Rectal smooth muscle tissue (tissue), 1 donor: ENCODE measurements around the gene CYGB.

Source experiments
- H3K27ac ChIP-seq: one replicate; pipeline ENCODE4 v1.7.0; 2013; ENCODE audit warnings: low read depth, low read length, inconsistent platforms
- H3K27me3 ChIP-seq: one replicate; pipeline ENCODE4 v1.7.0; 2013; ENCODE audit warnings: low read length; ENCODE audit not compliant: control insufficient read depth, insufficient read depth
- H3K36me3 ChIP-seq: one replicate; pipeline ENCODE4 v1.7.0; 2013; ENCODE audit warnings: low read length; ENCODE audit not compliant: control insufficient read depth, insufficient read depth
- H3K4me1 ChIP-seq: one replicate; pipeline ENCODE4 v1.7.0; 2013; ENCODE audit warnings: low read length; ENCODE audit not compliant: control insufficient read depth, insufficient read depth
- H3K4me3 ChIP-seq: one replicate; pipeline ENCODE4 v1.7.0; 2013; ENCODE audit warnings: low read length
- H3K9ac ChIP-seq: one replicate; pipeline ENCODE4 v1.7.0; 2013; ENCODE audit warnings: low read length

The CYGB gene

DNA sequence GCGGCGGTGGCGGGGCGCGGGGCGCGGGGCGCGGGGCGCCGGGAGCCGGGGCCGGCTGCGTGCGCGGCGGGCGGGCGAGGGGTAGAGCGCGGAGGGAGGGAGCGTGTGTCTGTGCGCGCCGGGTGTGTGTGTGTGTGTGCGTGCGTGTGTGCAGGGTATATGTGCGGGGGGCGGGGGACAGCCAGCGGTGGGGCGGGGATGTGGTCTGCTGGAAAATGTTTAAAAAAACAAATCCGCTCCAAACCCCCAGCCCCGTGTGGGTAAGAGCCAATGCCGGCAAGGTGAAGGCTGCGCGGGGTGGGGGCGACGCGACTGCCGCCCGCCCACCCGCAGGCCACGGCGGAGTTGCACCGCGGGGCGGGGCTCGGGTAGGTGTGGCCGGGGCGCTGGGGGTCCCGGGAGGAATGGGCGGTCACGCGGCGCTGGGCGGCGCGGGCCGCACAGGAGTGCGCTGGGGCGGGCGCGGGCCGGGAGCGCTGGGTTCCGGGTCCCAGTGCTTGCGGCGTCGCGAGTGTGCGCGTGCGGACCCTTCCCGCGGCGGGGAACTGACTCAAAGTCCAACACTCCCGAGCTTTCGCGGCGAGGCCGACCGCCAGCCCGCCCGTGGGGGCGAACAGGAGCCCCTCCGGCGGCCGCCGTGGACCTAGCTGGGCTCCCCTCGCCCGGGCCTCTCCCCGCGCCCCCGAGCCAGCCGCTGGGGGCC lies at the start of gene CYGB:
CYGB (minus strand) TSS at position 132 of the 703 bp plus-strand sequence. CDS start 167 bp downstream, outside the sequence.
- Histone ChIP-seq H3K9ac (no peak within 1 kb of the TSS), H3K27ac (peak within 1 kb of the TSS; percentile 30), H3K36me3 (no peaks in the 10 kb centered on the region), H3K27me3 (peaks cover 8% of the 10 kb centered on the region), H3K4me1 (peaks cover 9% of the 10 kb centered on the region), H3K4me3 (peak within 1 kb of the TSS; percentile 52)

DNA sequence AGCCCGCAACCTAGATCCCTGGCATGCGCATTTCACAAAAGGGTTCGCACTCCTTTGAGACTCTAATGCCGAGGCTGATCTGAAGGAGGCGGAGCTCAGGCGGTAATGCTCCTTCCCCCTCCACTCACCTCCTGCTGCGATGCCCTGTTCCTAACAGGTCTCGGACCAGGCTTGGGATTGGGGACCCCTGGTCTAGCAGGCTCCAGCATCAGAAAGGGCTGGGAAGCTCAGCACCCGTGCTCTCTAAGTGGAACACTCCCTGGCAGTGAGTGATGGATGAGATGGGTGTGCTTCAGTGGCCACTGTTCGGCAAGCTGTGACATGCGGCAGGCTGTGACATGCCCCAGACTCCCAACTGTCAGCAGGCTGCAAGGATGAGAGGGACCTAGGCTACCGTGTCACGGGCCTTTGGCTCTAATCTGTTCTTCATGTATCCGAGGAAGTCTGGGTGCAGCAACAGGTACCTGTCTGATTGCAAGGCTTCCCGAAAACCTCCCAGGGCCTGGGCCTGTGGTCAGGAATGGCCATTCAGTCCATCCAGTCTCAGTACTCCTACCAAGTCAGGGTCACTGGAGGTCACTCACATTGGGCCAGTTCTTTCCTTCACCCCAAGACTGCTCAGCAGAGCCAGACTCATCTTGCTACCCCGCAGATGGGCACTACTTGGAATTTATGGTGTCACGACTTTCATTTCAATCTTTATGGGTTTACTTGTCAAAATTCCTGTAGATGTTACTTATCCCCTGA lies 49.4 kb upstream of the CYGB start:
- Histone ChIP-seq H3K4me3 (no peak overlapping the region), H3K4me1 (no peaks in the 10 kb centered on the region), H3K36me3 (no peaks in the 10 kb centered on the region), H3K27ac (no peak overlapping the region), H3K9ac (no peak overlapping the region), H3K27me3 (peaks cover 21% of the 10 kb centered on the region)

DNA sequence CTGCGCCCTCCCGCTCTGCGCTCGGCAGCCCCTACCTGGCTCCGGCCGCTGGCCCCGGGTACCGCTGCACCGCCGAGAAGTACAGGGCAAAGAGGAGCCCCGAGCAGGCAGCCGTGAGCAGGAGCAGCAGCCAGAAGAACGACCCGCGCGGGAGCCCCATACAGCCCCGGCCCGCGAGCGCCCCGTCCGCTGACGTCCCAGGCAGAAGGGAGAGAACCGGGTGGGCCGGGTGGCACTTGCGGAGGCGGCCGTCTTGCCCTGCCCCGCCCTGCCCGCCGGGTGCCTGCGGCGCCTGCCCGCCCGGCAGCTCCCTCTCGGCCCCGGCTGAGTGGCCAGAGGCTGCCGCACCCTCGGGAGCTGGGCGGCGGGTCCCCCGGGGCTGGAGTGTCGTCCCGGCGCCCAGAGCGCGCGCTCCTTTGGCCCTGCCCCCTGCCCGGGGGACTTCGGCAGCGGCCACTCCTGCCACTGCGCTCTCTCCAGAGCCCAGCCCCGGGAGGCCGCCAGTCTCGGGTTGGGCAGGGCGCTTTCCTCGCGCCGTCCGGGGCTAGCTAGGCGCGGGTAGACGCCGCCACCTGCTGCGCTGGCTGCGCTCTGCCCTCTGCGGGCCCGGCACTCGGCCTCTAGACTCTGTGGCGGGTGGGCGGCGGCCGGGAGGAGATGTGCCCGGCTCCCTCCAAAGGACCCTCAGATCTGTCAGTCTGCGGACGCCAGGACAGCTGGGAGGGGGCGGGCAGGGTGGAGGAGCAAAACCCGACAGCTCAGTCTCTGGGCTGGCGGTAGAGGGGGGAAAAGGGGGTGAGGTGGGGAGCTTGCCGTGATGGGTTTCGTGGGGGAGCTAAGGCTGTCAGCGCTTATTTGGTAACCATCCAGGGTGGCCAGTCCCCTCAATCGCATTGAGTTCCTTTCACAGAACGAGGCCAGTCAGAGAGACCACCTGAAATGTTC lies 48.4 kb upstream of the CYGB start, which contains the start of gene ST6GALNAC2:
ST6GALNAC2 (minus strand) TSS at position 212 of the 945 bp plus-strand sequence; CDS start at position 160, 52 bp downstream.
- H3K4me1 ChIP-seq = no peaks in the 10 kb centered on the region
- H3K4me3 ChIP-seq = peak within 1 kb of the TSS; percentile 46
- peaks cover 21% of the 10 kb centered on the region for H3K27me3 ChIP-seq
- H3K36me3 ChIP-seq = no peaks in the 10 kb centered on the region
- H3K27ac ChIP-seq = no peak within 1 kb of the TSS
- peak within 1 kb of the TSS; percentile 36 for H3K9ac ChIP-seq

DNA sequence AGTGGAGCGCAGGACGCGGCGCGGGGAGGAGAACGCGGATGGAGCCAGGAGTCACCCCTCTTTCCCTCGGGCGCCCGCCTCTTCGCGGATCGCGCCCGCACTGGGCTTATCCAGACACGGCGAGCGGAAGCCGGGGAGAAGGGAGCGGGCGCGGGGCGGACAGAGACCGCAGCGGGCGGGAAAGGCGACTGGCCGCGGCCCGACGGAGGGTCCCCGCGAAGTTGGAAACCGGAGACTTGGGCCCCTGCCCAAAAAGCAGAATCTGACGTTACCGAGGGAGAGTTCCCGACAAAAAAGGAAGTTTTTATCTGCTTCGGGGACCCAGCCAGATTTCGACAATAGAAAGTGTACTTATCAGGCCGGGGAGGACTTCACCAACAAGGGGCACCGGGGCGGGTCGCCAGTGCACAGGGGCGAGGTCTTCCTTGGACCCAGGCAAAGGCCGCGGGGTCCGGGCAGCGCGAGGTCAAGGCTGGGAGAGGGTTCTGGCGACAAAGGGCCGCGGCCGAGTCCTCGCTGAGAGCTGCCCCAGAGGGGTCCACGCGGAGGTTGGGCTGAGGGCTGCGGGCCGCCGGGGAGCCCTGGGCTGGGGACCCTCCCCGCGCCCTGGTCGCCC lies 47.6 kb upstream of the CYGB start:
- peaks cover 21% of the 10 kb centered on the region for H3K27me3 ChIP-seq

DNA sequence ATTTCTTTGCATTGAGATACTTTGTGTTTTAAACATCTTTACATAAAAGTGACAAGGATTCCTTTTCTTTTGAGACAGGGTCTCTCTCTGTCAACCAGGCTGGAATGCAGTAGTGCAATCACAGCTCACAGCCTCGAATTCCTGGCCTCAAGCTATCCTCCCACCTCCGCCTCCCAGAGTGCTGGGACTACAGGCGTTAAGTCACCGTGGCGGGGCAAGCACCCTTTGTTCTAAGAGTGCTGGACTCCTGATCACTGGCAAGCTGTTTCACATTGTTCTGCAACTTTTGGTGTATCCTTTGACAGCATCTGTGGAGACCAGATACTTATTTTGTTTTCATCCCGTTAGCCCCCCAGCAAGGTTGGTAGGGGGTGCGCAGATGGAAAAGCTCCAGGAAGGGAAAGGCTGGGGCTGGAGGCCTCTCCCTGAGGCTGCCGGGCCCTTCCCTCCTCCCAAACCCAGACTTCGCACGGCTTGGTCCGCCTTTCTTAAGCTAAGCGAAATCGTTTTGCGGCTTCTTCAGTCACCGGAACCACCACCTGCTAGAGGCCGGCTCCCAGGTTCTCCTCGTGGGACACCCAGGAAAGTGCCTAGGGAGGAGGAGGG lies 47.0 kb upstream of the CYGB start:
- no peak overlapping the region for H3K27ac ChIP-seq
- H3K9ac ChIP-seq = peak overlapping the region; percentile 36
- H3K36me3 ChIP-seq = no peaks in the 10 kb centered on the region
- peak overlapping the region; percentile 46 for H3K4me3 ChIP-seq
- no peaks in the 10 kb centered on the region for H3K4me1 ChIP-seq
- H3K27me3 ChIP-seq = peaks cover 21% of the 10 kb centered on the region

More for the DNA sequence above, 47.6 kb upstream of the CYGB start:
- Histone ChIP-seq H3K36me3 (no peaks in the 10 kb centered on the region), H3K9ac (no peak overlapping the region), H3K4me3 (peak overlapping the region; percentile 46), H3K4me1 (no peaks in the 10 kb centered on the region), H3K27ac (no peak overlapping the region)

DNA sequence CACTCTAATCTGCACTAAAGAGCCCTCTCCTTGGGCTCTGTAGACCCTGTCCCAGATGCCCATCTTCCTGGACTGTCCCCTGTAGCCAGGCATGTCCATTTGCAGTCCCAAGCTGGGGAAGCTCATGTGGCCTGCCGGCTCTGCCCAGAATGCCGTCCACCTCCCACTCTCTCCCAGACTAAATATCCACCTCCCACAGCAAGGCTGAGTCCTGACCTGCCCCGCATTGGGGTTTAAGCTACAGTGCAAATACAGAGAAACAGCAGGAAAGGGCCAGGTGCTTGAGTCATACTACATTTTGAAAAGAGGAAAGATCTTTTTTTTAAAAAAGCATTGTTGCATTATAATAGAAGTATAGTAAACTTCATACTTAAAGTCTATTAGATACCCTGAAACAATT lies 45.2 kb upstream of the CYGB start:
- Histone ChIP-seq H3K27ac (no peak overlapping the region), H3K4me3 (no peak overlapping the region), H3K27me3 (peaks cover 13% of the 10 kb centered on the region), H3K9ac (no peak overlapping the region), H3K36me3 (no peaks in the 10 kb centered on the region), H3K4me1 (no peaks in the 10 kb centered on the region)

GRCh38 chr17:76581515-76581914 lies 44.0 kb upstream of the CYGB start:
- Histone ChIP-seq H3K4me1 (no peaks in the 10 kb centered on the region), H3K27me3 (peaks cover 7% of the 10 kb centered on the region), H3K9ac (no peak overlapping the region), H3K4me3 (no peak overlapping the region), H3K36me3 (no peaks in the 10 kb centered on the region), H3K27ac (no peak overlapping the region)

DNA sequence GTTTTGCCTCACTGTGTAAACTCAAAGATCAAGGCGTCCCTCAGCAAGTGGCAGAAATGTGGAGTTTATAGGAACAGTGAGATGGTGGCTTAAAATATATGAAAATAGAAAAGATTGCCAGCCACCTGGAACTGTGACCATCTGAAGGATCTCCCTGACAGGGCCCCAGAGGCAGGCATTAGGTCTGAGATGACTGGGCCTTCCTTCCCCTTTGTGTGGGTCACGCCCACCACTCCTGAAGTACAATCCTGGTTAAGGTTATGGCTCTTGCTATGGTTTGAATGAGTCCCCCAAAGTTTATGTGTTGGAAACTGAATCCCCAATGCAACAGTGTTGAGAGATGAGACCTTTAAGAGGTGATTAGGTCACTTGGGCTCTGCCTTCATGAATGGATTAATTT lies 41.8 kb upstream of the CYGB start:
- Histone ChIP-seq H3K27me3 (no peaks in the 10 kb centered on the region), H3K27ac (no peak overlapping the region), H3K36me3 (no peaks in the 10 kb centered on the region), H3K4me3 (no peak overlapping the region), H3K9ac (no peak overlapping the region), H3K4me1 (peaks cover 2% of the 10 kb centered on the region)

DNA sequence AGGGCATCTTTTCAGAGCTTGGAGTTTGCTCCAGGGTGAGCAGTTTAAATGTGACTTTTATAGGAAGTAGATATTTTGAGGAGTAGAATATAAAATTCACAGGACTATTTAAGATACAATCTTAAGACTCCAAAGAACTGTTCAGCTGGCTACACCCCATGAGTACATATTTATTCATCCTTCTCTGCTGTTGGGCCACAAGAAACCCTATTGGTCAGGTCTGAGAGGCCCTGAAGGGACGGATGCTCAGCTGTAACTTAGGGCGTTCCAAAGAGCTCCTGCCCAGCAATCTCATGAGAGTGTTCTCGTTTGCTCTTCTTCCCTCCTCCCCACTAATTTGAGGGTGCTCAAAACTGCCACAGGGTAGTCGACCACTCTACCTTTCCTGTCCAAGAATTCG lies 40.9 kb upstream of the CYGB start:
- Histone ChIP-seq H3K36me3 (no peaks in the 10 kb centered on the region), H3K27ac (no peak overlapping the region), H3K4me3 (no peak overlapping the region), H3K27me3 (no peaks in the 10 kb centered on the region), H3K4me1 (peaks cover 2% of the 10 kb centered on the region), H3K9ac (no peak overlapping the region)

GRCh38 chr17:76577876-76578275 lies 40.4 kb upstream of the CYGB start:
- no peak overlapping the region for H3K9ac ChIP-seq
- H3K27ac ChIP-seq = no peak overlapping the region
- H3K27me3 ChIP-seq = no peaks in the 10 kb centered on the region
- no peaks in the 10 kb centered on the region for H3K36me3 ChIP-seq
- no peak overlapping the region for H3K4me3 ChIP-seq
- H3K4me1 ChIP-seq = peaks cover 2% of the 10 kb centered on the region

DNA sequence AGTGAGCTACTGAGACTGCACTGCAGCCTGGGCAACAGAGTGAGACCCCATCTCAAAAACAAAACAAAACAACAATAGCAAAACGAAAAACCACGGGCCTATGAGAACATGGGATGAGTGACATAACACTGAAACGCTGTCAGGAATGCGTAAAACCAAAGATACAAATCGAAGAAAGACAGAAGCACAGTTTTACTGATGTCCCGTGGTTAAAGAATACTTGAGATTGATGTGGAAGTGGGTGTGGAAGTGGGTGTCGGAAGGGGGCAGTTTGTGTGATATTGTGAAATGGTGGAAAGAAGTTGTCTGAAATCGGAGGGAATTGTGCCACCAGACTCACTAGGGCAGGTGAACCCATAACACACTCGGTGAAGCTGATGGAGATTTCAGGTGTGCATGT lies 38.7 kb upstream of the CYGB start:
- H3K36me3 ChIP-seq = no peaks in the 10 kb centered on the region
- H3K4me3 ChIP-seq = no peak overlapping the region
- peaks cover 2% of the 10 kb centered on the region for H3K4me1 ChIP-seq
- no peak overlapping the region for H3K27ac ChIP-seq
- H3K27me3 ChIP-seq = no peaks in the 10 kb centered on the region
- H3K9ac ChIP-seq = no peak overlapping the region
